Breast epithelium (tissue), 4 donors: ENCODE data around the gene CLDN34. TPM values are rescaled to one million over a fixed set of nuclear protein-coding genes. Genes with fewer than 3 reads are reported as not detected.

ENCODE experiments used
- DNase-seq, 2 donors: peaks; one replicate each; pipeline ENCODE4 v3.0.0-alpha.2; 2019; ENCODE audit warnings: low spot score in 2 of 2
- H3K27ac ChIP-seq, 2 donors: fragments of 200-600 bp; sonication (generic) in 1 of 2; one replicate each; pipeline ENCODE4 v1.5.1; 2016 to 2019; ENCODE audit warnings: mild to moderate bottlenecking in 1 of 2
- H3K27me3 ChIP-seq, 2 donors: fragments of 200-600 bp; sonication (generic) in 1 of 2; one replicate each; pipeline versions ENCODE4 v1.5.1 to v1.6.0; 2017 to 2019; ENCODE audit warnings: control low read depth in 1 of 2, mild to moderate bottlenecking in 1 of 2
- H3K36me3 ChIP-seq: fragments of 200-600 bp; one replicate; pipeline ENCODE4 v1.5.1; 2019
- H3K4me1 ChIP-seq, 2 donors: fragments of 200-600 bp; sonication (generic); one replicate each; pipeline ENCODE4 v1.5.1; 2016 to 2019; ENCODE audit warnings: control low read depth in 1 of 2
- H3K4me3 ChIP-seq, 3 donors: fragments of 200-600 bp; sonication (generic); 1 replicate in 2 of 3; 2 replicates in 1 of 3; pipeline ENCODE4 v1.5.1; 2016 to 2019; ENCODE audit warnings: mild to moderate bottlenecking in 3 of 3, moderate library complexity in 2 of 3
- H3K9me3 ChIP-seq, 2 donors: fragments of 200-600 bp; sonication (generic) in 1 of 2; one replicate each; pipeline ENCODE4 v1.5.1; 2016 to 2019; ENCODE audit warnings: control low read depth in 1 of 2
- CTCF ChIP-seq, 3 donors: fragments of 450-650 bp; IDR thresholded peaks; one replicate each; pipeline ENCODE4 v1.5.1; 2016 to 2017; ENCODE audit warnings: antibody characterized with exemption in 3 of 3, mild to moderate bottlenecking in 3 of 3, moderate library complexity in 3 of 3
- POLR2A ChIP-seq: fragments of 450-650 bp; IDR thresholded peaks from one replicate; pipeline ENCODE4 v1.6.1; 2016; ENCODE audit warnings: antibody characterized with exemption, mild to moderate bottlenecking, moderate library complexity
- POLR2AphosphoS5 ChIP-seq, 3 donors: sonication (generic); formaldehyde crosslinking; IDR thresholded peaks; one replicate each; pipeline ENCODE4 v1.6.1; 2017; ENCODE audit warnings: antibody characterized with exemption in 3 of 3
- intact Hi-C: fragments of 100-400 bp; cut with DNase I; formaldehyde crosslinking; loops from one replicate; pipeline ENCODE4 v1.15.1; 2023; ENCODE audit warnings: low total_unique reads
- total RNA-seq, 3 donors: library from RNA; depleted of rRNA; stranded (reverse); fragments of >200 nt; gene quantifications; one replicate each; pipeline ENCODE4 v1.1.0, GENCODE V29; 2016

CLDN34 gene
- total RNA-seq, 3 donors from 2014 or later: 0.98 TPM; not detected in 2

- no peaks in the 10 kb centered on the region for H3K36me3 ChIP-seq
- intact Hi-C loops: loop anchor here (5.0 kb wide), 1 partner anchor 120 kb away; no protein-coding TSS in a partner anchor
- TF ChIP-seq POLR2AphosphoS5 (IDR thresholded peaks at IDR 0.05) (no peak), POLR2A (no peak), CTCF (IDR thresholded peaks at IDR 0.05) (no peak)
Measured at GRCh38 chrX:9997524-9997923, 30.4 kb downstream of the CLDN34 start.

DNA sequence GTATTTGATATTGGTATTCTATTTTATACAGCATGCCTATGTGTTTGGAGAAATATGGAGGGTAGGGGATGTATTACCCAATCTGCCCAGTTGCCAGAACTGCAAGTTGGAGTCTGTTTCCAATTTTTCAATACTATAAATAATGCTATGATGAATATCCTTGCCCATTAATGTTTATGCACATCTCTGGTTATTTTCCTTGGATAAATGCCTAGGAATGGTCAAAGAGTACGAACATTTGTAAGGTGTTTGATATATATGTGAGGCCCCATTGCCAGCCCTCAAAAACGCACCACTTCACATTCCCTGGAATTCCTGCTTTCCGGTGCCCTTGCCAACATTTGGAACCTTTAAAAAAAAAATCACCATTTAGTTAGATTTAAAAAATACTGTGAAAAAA lies 34.3 kb downstream of the CLDN34 start:
- TF ChIP-seq CTCF (IDR thresholded peaks at IDR 0.05) (no peak), POLR2A (no peak), POLR2AphosphoS5 (IDR thresholded peaks at IDR 0.05) (no peak)
- Histone ChIP-seq H3K27ac (no peak overlapping the region), H3K36me3 (no peaks in the 10 kb centered on the region), H3K27me3 (peaks cover 0 to 4% of the 10 kb centered on the region in 2 donors), H3K9me3 (no peaks in the 10 kb centered on the region), H3K4me1 (no peaks in the 10 kb centered on the region), H3K4me3 (no peak overlapping the region)
- intact Hi-C loops: no loop called here
- no peak for DNase-seq

More at GRCh38 chrX:9997524-9997923, 30.4 kb downstream of the CLDN34 start:
- no peaks in the 10 kb centered on the region for H3K4me1 ChIP-seq
- no peak for DNase-seq
- peaks cover 0 to 7% of the 10 kb centered on the region in 2 donors for H3K27me3 ChIP-seq
- H3K27ac ChIP-seq: no peak overlapping the region
- H3K9me3 ChIP-seq: no peaks in the 10 kb centered on the region
- H3K4me3 ChIP-seq: no peak overlapping the region

DNA sequence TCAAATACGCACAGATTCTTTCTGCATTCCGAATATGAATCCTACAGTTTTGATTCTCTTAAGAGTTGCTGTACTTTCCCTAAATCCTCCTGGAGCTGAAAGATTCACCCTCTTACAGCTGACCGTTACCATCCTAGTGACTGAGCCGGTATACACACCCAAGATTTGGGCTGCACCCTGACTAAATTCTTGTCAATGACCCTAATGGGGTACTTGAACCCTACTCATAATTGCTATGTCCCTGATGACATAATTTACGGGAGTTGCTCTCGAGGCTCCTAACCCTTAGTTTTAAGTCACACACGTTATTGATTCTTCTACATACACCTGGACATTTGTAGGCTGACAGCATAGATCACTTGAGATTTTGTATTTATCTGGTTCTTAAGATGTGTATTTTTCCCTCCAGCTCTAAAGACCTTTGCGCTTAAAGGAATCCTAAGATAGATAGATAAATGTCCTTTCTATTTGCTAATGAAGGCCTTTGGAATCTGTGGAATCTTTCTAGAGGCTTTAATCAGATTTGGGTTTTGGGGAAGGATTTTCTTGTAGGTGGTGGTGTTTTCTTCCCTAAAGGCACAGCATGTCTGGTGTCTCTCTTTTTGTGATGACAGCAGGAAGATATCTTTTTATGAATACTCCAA lies 37.8 kb downstream of the CLDN34 start:
- TF ChIP-seq CTCF (IDR thresholded peaks at IDR 0.05) (no peak), POLR2A (no peak), POLR2AphosphoS5 (IDR thresholded peaks at IDR 0.05) (no peak)
- no peaks in the 10 kb centered on the region for H3K4me1 ChIP-seq
- no peaks in the 10 kb centered on the region for H3K9me3 ChIP-seq
- no peak overlapping the region for H3K4me3 ChIP-seq
- peaks cover 0 to 5% of the 10 kb centered on the region in 2 donors for H3K27me3 ChIP-seq
- DNase-seq: no peak
- no peak overlapping the region for H3K27ac ChIP-seq
- intact Hi-C loops: no loop called here
- H3K36me3 ChIP-seq: no peaks in the 10 kb centered on the region

DNA sequence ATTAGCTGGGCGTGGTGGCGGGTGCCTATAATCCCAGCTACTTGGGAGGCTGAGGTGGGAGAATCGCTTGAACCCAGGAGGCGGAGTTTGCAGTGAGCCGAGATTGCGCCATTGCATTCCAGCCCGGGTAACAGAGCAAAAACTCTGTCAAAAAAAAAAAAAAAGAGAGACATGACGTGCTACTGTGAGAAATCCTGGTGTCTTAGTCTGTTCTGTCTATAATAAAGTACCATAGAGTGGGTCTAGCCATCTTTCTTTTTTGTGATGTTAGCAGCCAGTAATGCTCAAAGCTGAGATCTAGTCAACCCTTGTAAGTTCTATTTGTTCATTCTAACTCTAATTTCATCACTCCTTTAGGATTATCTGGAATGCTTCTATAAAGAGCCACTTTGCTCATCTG lies 38.9 kb downstream of the CLDN34 start:
- intact Hi-C loops: no loop called here
- DNase-seq: no peak
- Histone ChIP-seq H3K36me3 (no peaks in the 10 kb centered on the region), H3K27ac (no peak overlapping the region), H3K9me3 (no peaks in the 10 kb centered on the region), H3K27me3 (peaks cover 0 to 5% of the 10 kb centered on the region in 2 donors), H3K4me3 (no peak overlapping the region), H3K4me1 (no peaks in the 10 kb centered on the region)
- TF ChIP-seq POLR2A: no peak
- TF ChIP-seq POLR2AphosphoS5 (IDR thresholded peaks at IDR 0.05): no peak
- TF ChIP-seq CTCF (IDR thresholded peaks at IDR 0.05): no peak

- DNase-seq: no peak
- no peaks in the 10 kb centered on the region for H3K4me1 ChIP-seq
- no peak for TF ChIP-seq CTCF (IDR thresholded peaks at IDR 0.05)
- no peak for TF ChIP-seq POLR2A
- TF ChIP-seq POLR2AphosphoS5 (IDR thresholded peaks at IDR 0.05): no peak
- no peaks in the 10 kb centered on the region for H3K9me3 ChIP-seq
- intact Hi-C loops: no loop called here
- no peaks in the 10 kb centered on the region for H3K36me3 ChIP-seq
- no peak overlapping the region for H3K27ac ChIP-seq
- peaks cover 0 to 5% of the 10 kb centered on the region in 2 donors for H3K27me3 ChIP-seq
- no peak overlapping the region for H3K4me3 ChIP-seq
Measured at GRCh38 chrX:10006770-10007169, 39.6 kb downstream of the CLDN34 start.
